Measurements from ENCODE around the gene ARHGEF7. TPM values are rescaled to one million over a fixed set of nuclear protein-coding genes. Genes with fewer than 3 reads are reported as not detected.

The ARHGEF7 gene
- total RNA-seq, 5 donors from 2014 or later (not counting 1 experiment from before 2014, with no cell fraction given): 68.0 to 85.8 (median 83.7) TPM

- POLR2A ChIA-PET: no interaction called here
- peaks cover 3 to 6% (median 4%) of the 10 kb centered on the region in 3 donors for H3K9me3 Mint-ChIP-seq
- CTCF ChIA-PET: no interaction called here
These were observed 213.7 kb downstream of the ARHGEF7 start for GRCh38 chr13:111328574-111329410.

GRCh38 chr13:111329641-111330040 lies 214.5 kb downstream of the ARHGEF7 start:
- Mint-ChIP-seq H3K4me3 (no peak overlapping the region), H3K4me1 (no peaks in the 10 kb centered on the region), H3K27me3 (no peaks in the 10 kb centered on the region), H3K27ac (no peak overlapping the region), H3K9me3 (peaks cover 4 to 6% (median 6%) of the 10 kb centered on the region in 3 donors), H3K36me3 (peaks cover 19% of the 10 kb centered on the region)
- Histone ChIP-seq H3K4me3 (ENCODE audit: control insufficient read depth in 1 of 2, extremely low read depth in 1 of 2, low read length in 1 of 2) (no peak overlapping the region), H3K9me3 (peaks cover 2% of the 10 kb centered on the region), H3K4me1 (ENCODE audit: control insufficient read depth in 1 of 2, extremely low read depth in 1 of 2, insufficient read depth in 2 of 2, low read length in 2 of 2) (no peaks in the 10 kb centered on the region), H3K27me3 (replicated peaks in 1 of 2; ENCODE audit: control insufficient read depth in 2 of 2, extremely low read depth in 1 of 2, insufficient read depth in 2 of 2, low read length in 1 of 2) (no peaks in the 10 kb centered on the region), H3K27ac (ENCODE audit: low read length) (no peak overlapping the region), H3K36me3 (ENCODE audit: control insufficient read depth in 2 of 2, extremely low read depth in 1 of 2, insufficient read depth in 1 of 2, low read length in 1 of 2) (no peaks in the 10 kb centered on the region)
- ChIA-PET POLR2A (no interaction called here), CTCF (no interaction called here)
- ATAC-seq (replicated peaks in 1 of 4): no peak
- DNase-seq: no peak
- WGBS (ENCODE audit: insufficient coverage): 93% methylated on average over 5 of the region's 7 CpGs

More at GRCh38 chr13:111328574-111329410, 213.7 kb downstream of the ARHGEF7 start:
- DNase-seq: no peak
- no peaks in the 10 kb centered on the region for H3K27me3 ChIP-seq (replicated peaks in 1 of 2; ENCODE audit: control insufficient read depth in 2 of 2, extremely low read depth in 1 of 2, insufficient read depth in 2 of 2, low read length in 1 of 2)
- no peaks in the 10 kb centered on the region for H3K27me3 Mint-ChIP-seq
- no peak overlapping the region for H3K27ac ChIP-seq (ENCODE audit: low read length)
- H3K27ac Mint-ChIP-seq: no peak overlapping the region
- H3K4me1 ChIP-seq (ENCODE audit: control insufficient read depth in 1 of 2, extremely low read depth in 1 of 2, insufficient read depth in 2 of 2, low read length in 2 of 2): no peaks in the 10 kb centered on the region
- H3K4me3 Mint-ChIP-seq: no peak overlapping the region
- no peak overlapping the region for H3K4me3 ChIP-seq (ENCODE audit: control insufficient read depth in 1 of 2, extremely low read depth in 1 of 2, low read length in 1 of 2)
- H3K36me3 ChIP-seq (ENCODE audit: control insufficient read depth in 2 of 2, extremely low read depth in 1 of 2, insufficient read depth in 1 of 2, low read length in 1 of 2): no peaks in the 10 kb centered on the region
- peaks cover 0 to 4% (median under 1%) of the 10 kb centered on the region in 3 donors for H3K4me1 Mint-ChIP-seq
- 84% methylated on average over 15 of the region's 30 CpGs for WGBS (ENCODE audit: insufficient coverage)
- no peaks in the 10 kb centered on the region for H3K9me3 ChIP-seq
- peaks cover 14% of the 10 kb centered on the region for H3K36me3 Mint-ChIP-seq
- ATAC-seq (replicated peaks in 1 of 4): no peak

DNA sequence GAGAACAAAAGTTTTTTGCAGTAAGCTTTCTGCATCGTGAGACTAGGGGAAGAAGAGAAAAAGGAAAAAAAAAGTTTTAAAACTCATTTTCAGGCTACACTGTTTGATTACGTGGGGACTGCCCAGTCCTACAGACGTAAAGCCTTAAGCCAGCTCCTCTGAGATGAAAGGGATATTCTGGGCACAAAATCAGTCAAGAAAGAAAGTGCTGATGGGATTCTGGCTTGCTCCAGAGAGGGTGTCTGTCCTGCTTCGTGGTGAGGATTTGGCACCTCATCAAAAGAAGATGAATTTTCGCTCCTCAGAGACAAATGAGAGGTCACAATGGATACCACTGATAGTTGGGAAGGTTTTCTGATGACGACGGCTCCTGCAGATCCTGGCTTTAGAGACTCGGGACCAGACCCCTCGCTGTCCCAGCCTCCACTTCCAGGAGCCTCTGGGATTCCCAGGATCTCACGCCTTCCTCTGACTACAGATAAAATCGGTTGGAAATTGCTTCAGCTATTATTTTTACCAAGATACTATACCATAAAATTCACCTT lies 215.0 kb downstream of the ARHGEF7 start:
- no peak for ATAC-seq (replicated peaks in 1 of 4)
- ChIA-PET POLR2A (no interaction called here), CTCF (no interaction called here)
- no peak overlapping the region for H3K27ac ChIP-seq (ENCODE audit: low read length)
- H3K4me3 ChIP-seq (ENCODE audit: control insufficient read depth in 1 of 2, extremely low read depth in 1 of 2, low read length in 1 of 2): no peak overlapping the region
- H3K4me3 Mint-ChIP-seq: no peak overlapping the region
- 76% methylated on average over 7 of the region's 11 CpGs for WGBS (ENCODE audit: insufficient coverage)
- no peak overlapping the region for H3K27ac Mint-ChIP-seq
- peaks cover 2% of the 10 kb centered on the region for H3K9me3 ChIP-seq
- no peaks in the 10 kb centered on the region for H3K36me3 ChIP-seq (ENCODE audit: control insufficient read depth in 2 of 2, extremely low read depth in 1 of 2, insufficient read depth in 1 of 2, low read length in 1 of 2)
- H3K9me3 Mint-ChIP-seq: peaks cover 4 to 6% (median 6%) of the 10 kb centered on the region in 3 donors
- no peaks in the 10 kb centered on the region for H3K27me3 ChIP-seq (replicated peaks in 1 of 2; ENCODE audit: control insufficient read depth in 2 of 2, extremely low read depth in 1 of 2, insufficient read depth in 2 of 2, low read length in 1 of 2)
- H3K27me3 Mint-ChIP-seq: no peaks in the 10 kb centered on the region
- no peaks in the 10 kb centered on the region for H3K4me1 ChIP-seq (ENCODE audit: control insufficient read depth in 1 of 2, extremely low read depth in 1 of 2, insufficient read depth in 2 of 2, low read length in 2 of 2)
- peaks cover 20% of the 10 kb centered on the region for H3K36me3 Mint-ChIP-seq
- H3K4me1 Mint-ChIP-seq: no peaks in the 10 kb centered on the region
- DNase-seq: no peak

DNA sequence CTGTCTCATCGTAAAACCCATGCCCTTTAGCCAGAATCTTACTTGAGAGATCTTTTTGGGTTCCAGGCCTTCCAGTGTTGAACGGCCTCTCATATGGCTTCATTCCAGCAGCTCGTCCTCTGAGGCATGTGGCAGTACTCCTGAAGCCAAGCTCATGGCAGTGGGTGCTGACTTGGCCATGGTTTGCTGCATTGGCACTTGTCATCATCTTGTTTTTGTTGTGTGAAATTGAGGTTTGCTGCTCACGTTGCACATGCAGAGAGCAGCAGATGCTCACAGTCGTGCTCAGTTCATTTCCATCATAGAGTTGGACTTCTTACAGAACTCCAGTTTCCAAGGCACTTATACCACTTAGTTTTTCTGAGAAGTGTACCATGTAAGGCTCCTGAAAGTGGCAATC lies 220.2 kb downstream of the ARHGEF7 start:
- Mint-ChIP-seq H3K36me3 (peaks cover 46% of the 10 kb centered on the region), H3K4me3 (no peak overlapping the region)

GRCh38 chr13:111336666-111337065 lies 221.6 kb downstream of the ARHGEF7 start:
- Histone ChIP-seq H3K36me3 (ENCODE audit: control insufficient read depth in 2 of 2, extremely low read depth in 1 of 2, insufficient read depth in 1 of 2, low read length in 1 of 2) (no peaks in the 10 kb centered on the region), H3K27me3 (replicated peaks in 1 of 2; ENCODE audit: control insufficient read depth in 2 of 2, extremely low read depth in 1 of 2, insufficient read depth in 2 of 2, low read length in 1 of 2) (no peaks in the 10 kb centered on the region), H3K9me3 (peaks cover 2% of the 10 kb centered on the region), H3K4me3 (ENCODE audit: control insufficient read depth in 1 of 2, extremely low read depth in 1 of 2, low read length in 1 of 2) (no peak overlapping the region), H3K27ac (ENCODE audit: low read length) (no peak overlapping the region), H3K4me1 (ENCODE audit: control insufficient read depth in 1 of 2, extremely low read depth in 1 of 2, insufficient read depth in 2 of 2, low read length in 2 of 2) (no peaks in the 10 kb centered on the region)
- Mint-ChIP-seq H3K4me1 (no peaks in the 10 kb centered on the region), H3K9me3 (peaks cover 4 to 9% (median 6%) of the 10 kb centered on the region in 3 donors), H3K4me3 (no peak overlapping the region), H3K27ac (no peak overlapping the region), H3K27me3 (no peaks in the 10 kb centered on the region), H3K36me3 (peaks cover 40% of the 10 kb centered on the region)
- no peak for ATAC-seq (replicated peaks in 1 of 4)
- ChIA-PET CTCF (no interaction called here), POLR2A (no interaction called here)
- WGBS (ENCODE audit: insufficient coverage): 100% methylated on average over 3 of the region's 9 CpGs
- DNase-seq: no peak

More for the DNA sequence above, 220.2 kb downstream of the ARHGEF7 start:
- ChIA-PET POLR2A (no interaction called here), CTCF (no interaction called here)
- Histone ChIP-seq H3K4me3 (ENCODE audit: control insufficient read depth in 1 of 2, extremely low read depth in 1 of 2, low read length in 1 of 2) (no peak overlapping the region), H3K4me1 (ENCODE audit: control insufficient read depth in 1 of 2, extremely low read depth in 1 of 2, insufficient read depth in 2 of 2, low read length in 2 of 2) (no peaks in the 10 kb centered on the region), H3K36me3 (ENCODE audit: control insufficient read depth in 2 of 2, extremely low read depth in 1 of 2, insufficient read depth in 1 of 2, low read length in 1 of 2) (no peaks in the 10 kb centered on the region), H3K27me3 (replicated peaks in 1 of 2; ENCODE audit: control insufficient read depth in 2 of 2, extremely low read depth in 1 of 2, insufficient read depth in 2 of 2, low read length in 1 of 2) (no peaks in the 10 kb centered on the region), H3K27ac (ENCODE audit: low read length) (no peak overlapping the region), H3K9me3 (peaks cover 2% of the 10 kb centered on the region)
- Mint-ChIP-seq H3K9me3 (peaks cover 4 to 9% (median 6%) of the 10 kb centered on the region in 3 donors), H3K27me3 (no peaks in the 10 kb centered on the region), H3K4me1 (no peaks in the 10 kb centered on the region), H3K27ac (no peak overlapping the region)
- ATAC-seq (replicated peaks in 1 of 4): no peak
- 83% methylated on average over 5 of the region's 5 CpGs for WGBS (ENCODE audit: insufficient coverage)
- no peak for DNase-seq

GRCh38 chr13:111337206-111337605 lies 222.1 kb downstream of the ARHGEF7 start:
- peaks cover 37% of the 10 kb centered on the region for H3K36me3 Mint-ChIP-seq
- no peak overlapping the region for H3K4me3 Mint-ChIP-seq
- no peaks in the 10 kb centered on the region for H3K36me3 ChIP-seq (ENCODE audit: control insufficient read depth in 2 of 2, extremely low read depth in 1 of 2, insufficient read depth in 1 of 2, low read length in 1 of 2)
- no peaks in the 10 kb centered on the region for H3K27me3 Mint-ChIP-seq
- ChIA-PET POLR2A (no interaction called here), CTCF (no interaction called here)
- H3K9me3 ChIP-seq: peaks cover 2% of the 10 kb centered on the region
- DNase-seq (no peak), ATAC-seq (replicated peaks in 1 of 4) (no peak)
- no peak overlapping the region for H3K27ac Mint-ChIP-seq
- no peaks in the 10 kb centered on the region for H3K4me1 Mint-ChIP-seq
- peaks cover 4 to 9% (median 6%) of the 10 kb centered on the region in 3 donors for H3K9me3 Mint-ChIP-seq
- no peaks in the 10 kb centered on the region for H3K27me3 ChIP-seq (replicated peaks in 1 of 2; ENCODE audit: control insufficient read depth in 2 of 2, extremely low read depth in 1 of 2, insufficient read depth in 2 of 2, low read length in 1 of 2)
- no peak overlapping the region for H3K4me3 ChIP-seq (ENCODE audit: control insufficient read depth in 1 of 2, extremely low read depth in 1 of 2, low read length in 1 of 2)
- no peak overlapping the region for H3K27ac ChIP-seq (ENCODE audit: low read length)
- no peaks in the 10 kb centered on the region for H3K4me1 ChIP-seq (ENCODE audit: control insufficient read depth in 1 of 2, extremely low read depth in 1 of 2, insufficient read depth in 2 of 2, low read length in 2 of 2)
- WGBS (ENCODE audit: insufficient coverage): 78% methylated on average over 4 of the region's 4 CpGs
